SU-DHL-6 (cell line): Measurements from ENCODE around the gene DMBT1.

ENCODE experiments used
- EZH2phosphoT487 ChIP-seq: fragments of 200-600 bp; sonication (generic), shearing (Covaris generic); conservative IDR thresholded peaks from 2 replicates; pipeline ENCODE4 v1.6.1; 2018; ENCODE audit warnings: mild to moderate bottlenecking, antibody characterized with exemption, low read length, moderate library complexity, mixed read lengths
- TF ChIP-seq, protein P1 (sequence below): fragments of 200-600 bp; sonication (generic); IDR thresholded peaks from one replicate; pipeline ENCODE4 v1.5.1; 2017; ENCODE audit warnings: antibody characterized with exemption, mild to moderate bottlenecking, low read length, moderate library complexity; ENCODE audit not compliant: insufficient read depth, poor library complexity, severe bottlenecking

DNA sequence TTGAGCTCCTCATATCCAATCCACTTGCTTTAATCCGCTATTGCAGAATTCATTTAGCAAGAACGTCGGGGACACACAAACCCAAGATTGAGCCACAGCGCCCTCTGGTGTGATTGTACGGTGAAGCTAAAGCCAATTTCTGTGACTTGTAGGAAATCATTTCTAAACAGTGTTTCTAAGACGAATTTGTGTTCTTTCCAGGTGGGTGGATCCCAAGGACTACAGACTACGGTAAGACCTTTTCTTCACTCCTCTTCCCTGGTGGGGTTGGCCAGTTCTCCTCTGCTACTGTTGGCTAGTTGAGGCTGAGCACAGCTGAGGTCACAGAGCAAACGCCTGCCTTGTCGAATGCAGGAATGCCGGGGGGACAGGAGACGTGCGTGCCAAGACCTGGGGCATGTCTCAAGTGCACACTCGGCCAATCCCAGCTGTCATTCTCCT, 5.2 kb downstream of the DMBT1 start:
- no peak for TF ChIP-seq EZH2phosphoT487
- TF ChIP-seq, protein P1, sequence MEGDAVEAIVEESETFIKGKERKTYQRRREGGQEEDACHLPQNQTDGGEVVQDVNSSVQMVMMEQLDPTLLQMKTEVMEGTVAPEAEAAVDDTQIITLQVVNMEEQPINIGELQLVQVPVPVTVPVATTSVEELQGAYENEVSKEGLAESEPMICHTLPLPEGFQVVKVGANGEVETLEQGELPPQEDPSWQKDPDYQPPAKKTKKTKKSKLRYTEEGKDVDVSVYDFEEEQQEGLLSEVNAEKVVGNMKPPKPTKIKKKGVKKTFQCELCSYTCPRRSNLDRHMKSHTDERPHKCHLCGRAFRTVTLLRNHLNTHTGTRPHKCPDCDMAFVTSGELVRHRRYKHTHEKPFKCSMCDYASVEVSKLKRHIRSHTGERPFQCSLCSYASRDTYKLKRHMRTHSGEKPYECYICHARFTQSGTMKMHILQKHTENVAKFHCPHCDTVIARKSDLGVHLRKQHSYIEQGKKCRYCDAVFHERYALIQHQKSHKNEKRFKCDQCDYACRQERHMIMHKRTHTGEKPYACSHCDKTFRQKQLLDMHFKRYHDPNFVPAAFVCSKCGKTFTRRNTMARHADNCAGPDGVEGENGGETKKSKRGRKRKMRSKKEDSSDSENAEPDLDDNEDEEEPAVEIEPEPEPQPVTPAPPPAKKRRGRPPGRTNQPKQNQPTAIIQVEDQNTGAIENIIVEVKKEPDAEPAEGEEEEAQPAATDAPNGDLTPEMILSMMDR, result peak; percentile 78
